Panc1 (cell line): ENCODE results near the gene LRFN3. TPM values are rescaled to one million over a fixed set of nuclear protein-coding genes. Genes with fewer than 3 reads are reported as not detected.

Experiments
- ATAC-seq: fragments of 200-7000 bp; cut with Tn5 transposase; 2 replicates; pipeline ENCODE4 v1.9.1; 2020; ENCODE audit warnings: mild to moderate bottlenecking, moderate library complexity
- BruUV-seq: library from RNA; stranded (reverse); fragments of 400-500 nt; replicated peaks from 2 replicates; lab custom pipeline; 2021; lab: Mats Ljungman, UMichigan
- CTCF ChIA-PET: fragments of 300-600 bp; sonication (Branson Sonifier 250); formaldehyde crosslinking; loops from one replicate; lab custom pipeline; 2022; ENCODE audit warnings: antibody characterized with exemption; lab: Charles Lee
- POLR2A ChIA-PET: fragments of 300-600 bp; sonication (Branson Sonifier 250); formaldehyde crosslinking; loops from one replicate; lab custom pipeline; 2022; ENCODE audit warnings: antibody characterized with exemption; lab: Charles Lee
- DNase-seq: peaks from one replicate; pipeline ENCODE4 v3.0.0-alpha.2; 2010; ENCODE audit warnings: low read depth, low spot score
- H3K27ac ChIP-seq: 2 replicates; pipeline ENCODE4 v1.5.1; 2011; ENCODE audit warnings: mild to moderate bottlenecking, low read length, inconsistent platforms
- H3K27me3 ChIP-seq: fragments of 200-500 bp; sonication (Bioruptor generic); 2 replicates; pipeline ENCODE4 v1.6.0; 2014; ENCODE audit warnings: low read length, inconsistent platforms; ENCODE audit not compliant: control insufficient read depth, insufficient read depth
- H3K36me3 ChIP-seq: fragments of 200-500 bp; sonication (Bioruptor generic); 2 replicates; pipeline ENCODE4 v1.5.1; 2014; ENCODE audit warnings: inconsistent platforms, mild to moderate bottlenecking, low read length, moderate library complexity; ENCODE audit not compliant: control insufficient read depth, insufficient read depth
- H3K4me1 ChIP-seq: 2 replicates; pipeline ENCODE4 v1.5.1; 2011; ENCODE audit warnings: inconsistent platforms, mild to moderate bottlenecking, low read length, moderate library complexity; ENCODE audit not compliant: control insufficient read depth, insufficient read depth
- H3K4me3 ChIP-seq, 2 experiments: 2 replicates each; pipeline ENCODE4 v1.5.1; 2011 to 2012; ENCODE audit warnings: low read depth in 2 of 2, low read length in 2 of 2, mild to moderate bottlenecking in 2 of 2, inconsistent platforms in 1 of 2, moderate library complexity in 1 of 2
- H3K9me3 ChIP-seq: fragments of 200-500 bp; sonication (Bioruptor generic); 2 replicates; pipeline ENCODE4 v1.5.1; 2014; ENCODE audit warnings: low read depth, mild to moderate bottlenecking, inconsistent platforms, low read length, moderate library complexity; ENCODE audit not compliant: control insufficient read depth, insufficient read depth
- CTCF ChIP-seq: fragments of 450-650 bp; IDR thresholded peaks from 2 replicates; pipeline ENCODE4 v1.5.1; 2017; ENCODE audit warnings: mild to moderate bottlenecking
- POLR2AphosphoS5 ChIP-seq: IDR thresholded peaks from 2 replicates; pipeline ENCODE4 v1.6.1; 2012; ENCODE audit warnings: mild to moderate bottlenecking, low read depth, low read length, moderate library complexity
- REST ChIP-seq, 2 experiments: IDR thresholded peaks; 2 replicates each; pipeline ENCODE4 v1.6.1; 2011 to 2012; ENCODE audit warnings: low read depth in 2 of 2, control low read depth in 1 of 2, low read length in 1 of 2, mild to moderate bottlenecking in 1 of 2, moderate library complexity in 1 of 2; ENCODE audit not compliant: insufficient read depth in 1 of 2
- SIN3A ChIP-seq: IDR thresholded peaks from 2 replicates; pipeline ENCODE4 v1.6.1; 2012; ENCODE audit warnings: low read depth, mild to moderate bottlenecking, low read length, moderate library complexity, borderline replicate concordance; ENCODE audit not compliant: insufficient read depth
- TCF7L2 ChIP-seq: IDR thresholded peaks from 2 replicates; pipeline ENCODE4 v1.6.1; 2011; ENCODE audit warnings: mild to moderate bottlenecking, low read depth, low read length, inconsistent platforms
- in situ Hi-C: cut with HindIII; loops from 2 replicates; pipeline ENCODE4 v1.10.0; 2016; ENCODE audit warnings: low sequenced_read_pairs, low pct_unique_long_range_greater_than_20kb
- intact Hi-C: fragments of 100-400 bp; cut with micrococcal nuclease; formaldehyde crosslinking; loops from one replicate; pipeline ENCODE4 v1.10.0; 2022; ENCODE audit not compliant: unreplicated experiment
- total RNA-seq: library from RNA; stranded (reverse); gene quantifications from one replicate; pipeline ENCODE4 v1.2.1, GENCODE V29; 2021; ENCODE audit not compliant: unreplicated experiment

The LRFN3 gene
- total RNA-seq, 1 experiment from 2014 or later: 16.7 TPM

- Histone ChIP-seq H3K36me3 (no peaks in the 10 kb centered on the region), H3K27me3 (peaks cover 7% of the 10 kb centered on the region; the same call in 1 of the 2 replicates), H3K9me3 (no peaks in the 10 kb centered on the region), H3K27ac (no peak overlapping the region), H3K4me1 (no peaks in the 10 kb centered on the region), H3K4me3 (no peak overlapping the region)
- ChIA-PET CTCF (no interaction called here), POLR2A (no interaction called here)
- intact Hi-C loops: no loop called here
- no TSS peak for BruUV-seq
- DNase-seq (no peak), ATAC-seq (peak; percentile 52)
- in situ Hi-C loops: no loop called here
- TF ChIP-seq REST (IDR thresholded peaks at IDR 0.05; ENCODE audit: insufficient read depth in 1 of 2, low read depth in 2 of 2, low read length in 1 of 2): no peak
- TF ChIP-seq CTCF: no peak; the same call in 1 of the 2 replicates
- no peak for TF ChIP-seq POLR2AphosphoS5
- no peak for TF ChIP-seq TCF7L2
- TF ChIP-seq SIN3A: no peak
These were observed 41.5 kb downstream of the LRFN3 start for GRCh38 chr19:35977446-35978222.

GRCh38 chr19:35978271-35978670 is 42.1 kb downstream of the LRFN3 start:
- ChIA-PET CTCF (no interaction called here), POLR2A (no interaction called here)
- DNase-seq: no peak
- in situ Hi-C loops (no loop called here), intact Hi-C loops (no loop called here)
- BruUV-seq: no TSS peak
- H3K27me3 ChIP-seq: peaks cover 7% of the 10 kb centered on the region; the same call in 1 of the 2 replicates
- H3K27ac ChIP-seq: no peak overlapping the region
- no peak for TF ChIP-seq SIN3A
- no peak for TF ChIP-seq CTCF
- no peak for TF ChIP-seq REST (IDR thresholded peaks at IDR 0.05; ENCODE audit: insufficient read depth in 1 of 2, low read depth in 2 of 2, low read length in 1 of 2)
- no peak for ATAC-seq
- no peaks in the 10 kb centered on the region for H3K36me3 ChIP-seq
- no peaks in the 10 kb centered on the region for H3K9me3 ChIP-seq
- no peaks in the 10 kb centered on the region for H3K4me1 ChIP-seq
- H3K4me3 ChIP-seq: no peak overlapping the region
